Gastrocnemius medialis (tissue), 4 donors: ENCODE data around the gene NME8. TPM values are rescaled to one million over a fixed set of nuclear protein-coding genes. Genes with fewer than 3 reads are reported as not detected.

Experiments
- ATAC-seq, 2 donors: fragments of 150-250 bp; one replicate each; pipeline ENCODE4 v1.9.1; 2016
- DNase-seq, 2 donors: peaks; one replicate each; pipeline ENCODE4 v3.0.0-alpha.2; 2019
- H3K27ac ChIP-seq, 4 donors: fragments of 200-600 bp; sonication (generic); 1 replicate in 1 of 4; 2 replicates in 3 of 4; pipeline ENCODE4 v1.5.1; 2016 to 2018; ENCODE audit warnings: mild to moderate bottlenecking in 2 of 4, moderate library complexity in 1 of 4
- H3K27me3 ChIP-seq, 3 donors: fragments of 200-600 bp; sonication (generic) in 2 of 3; 1 replicate in 1 of 3; 2 replicates in 2 of 3; pipeline versions ENCODE4 v1.5.1 to v1.6.0; 2016 to 2019; ENCODE audit warnings: mild to moderate bottlenecking in 1 of 3, moderate library complexity in 1 of 3
- H3K36me3 ChIP-seq, 2 donors: fragments of 200-600 bp; sonication (generic) in 1 of 2; one replicate each; pipeline ENCODE4 v1.5.1; 2017 to 2018
- H3K4me1 ChIP-seq, 2 donors: fragments of 200-600 bp; sonication (generic) in 1 of 2; one replicate each; pipeline ENCODE4 v1.5.1; 2016 to 2017; ENCODE audit warnings: mild to moderate bottlenecking in 2 of 2
- H3K4me3 ChIP-seq, 4 donors: fragments of 200-600 bp; sonication (generic) in 3 of 4; 1 replicate in 1 of 4; 2 replicates in 3 of 4; pipeline ENCODE4 v1.5.1; 2016 to 2019; ENCODE audit warnings: mild to moderate bottlenecking in 2 of 4
- H3K9me3 ChIP-seq, 3 donors: fragments of 200-600 bp; sonication (generic) in 2 of 3; 1 replicate in 1 of 3; 2 replicates in 2 of 3; pipeline ENCODE4 v1.5.1; 2016 to 2019
- POLR2A ChIP-seq, 2 donors: fragments of 450-650 bp; IDR thresholded peaks; one replicate each; pipeline ENCODE4 v1.6.1; 2017; ENCODE audit warnings: antibody characterized with exemption in 2 of 2, mild to moderate bottlenecking in 2 of 2, moderate library complexity in 2 of 2
- in situ Hi-C, 4 donors: fragments of 200-750 bp; cut with MboI; loops; one replicate each; pipeline versions ENCODE4 v1.15.0 to v1.8.0; 2017; ENCODE audit warnings: low sequenced_read_pairs in 4 of 4
- intact Hi-C: fragments of 100-400 bp; cut with DNase I; formaldehyde crosslinking; loops from one replicate; pipeline ENCODE4 v1.15.1; 2023; ENCODE audit warnings: low total_unique reads
- total RNA-seq, 4 donors: library from RNA; depleted of rRNA; stranded (reverse); fragments of >200 nt; gene quantifications; one replicate each; pipeline versions ENCODE4 v1.1.0 to v1.2.3, GENCODE V29; 2016
- TF ChIP-seq, protein P1 (sequence below), 5 experiments: fragments of 450-650 bp in 3 of 5; fragments of 200-600 bp in 2 of 5; sonication (generic) in 2 of 5; IDR thresholded peaks in 4 of 5; conservative IDR thresholded peaks in 1 of 5; 1 replicate in 4 of 5; 2 replicates in 1 of 5; pipeline ENCODE4 v1.5.1; 2016 to 2019; ENCODE audit warnings: antibody characterized with exemption in 5 of 5, mild to moderate bottlenecking in 3 of 5, moderate library complexity in 3 of 5

NME8 gene
- total RNA-seq, 4 donors from 2014 or later = not detected

DNA sequence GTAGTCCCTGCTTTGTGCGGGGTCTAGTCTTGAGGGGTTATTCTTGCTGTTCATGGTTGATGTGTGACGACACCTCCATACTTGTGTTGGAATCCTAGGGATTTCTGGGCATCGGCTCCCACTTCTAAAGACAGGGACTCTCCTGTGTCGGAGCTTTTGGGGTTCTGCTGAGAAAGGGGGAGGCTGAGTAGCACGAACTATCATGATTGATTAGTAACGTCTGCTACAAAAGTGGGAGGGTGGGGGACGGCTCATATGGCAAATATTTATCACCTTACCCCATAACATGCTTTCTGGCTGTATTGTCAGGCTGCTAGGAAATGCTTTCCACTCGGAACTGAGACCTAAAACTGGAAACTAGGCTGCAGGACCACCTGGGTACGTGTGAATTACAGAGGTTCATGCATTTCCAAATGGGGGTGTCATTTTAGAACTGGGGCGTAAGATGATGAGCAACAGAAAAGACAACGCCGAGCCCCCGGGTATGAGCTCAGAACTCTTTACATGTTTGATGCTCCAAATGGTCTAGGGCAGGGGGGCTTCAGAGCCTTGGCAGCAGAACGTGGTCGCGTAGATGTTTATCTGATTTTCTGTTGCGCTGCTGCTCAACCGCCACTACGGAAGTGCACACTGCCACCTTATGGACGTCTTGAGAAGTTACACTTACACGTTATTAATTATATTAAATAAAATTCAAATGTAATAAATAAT lies 15.1 kb upstream of the NME8 start:
- Histone ChIP-seq H3K36me3 (no peaks in the 10 kb centered on the region), H3K27me3 (no peaks in the 10 kb centered on the region), H3K27ac (no peak overlapping the region), H3K9me3 (no peaks in the 10 kb centered on the region), H3K4me3 (peak overlapping the region; percentile 23 to 41 (median 37)), H3K4me1 (no peaks in the 10 kb centered on the region)
- TF ChIP-seq POLR2A (IDR thresholded peaks at IDR 0.05) = no peak
- TF ChIP-seq, protein P1, sequence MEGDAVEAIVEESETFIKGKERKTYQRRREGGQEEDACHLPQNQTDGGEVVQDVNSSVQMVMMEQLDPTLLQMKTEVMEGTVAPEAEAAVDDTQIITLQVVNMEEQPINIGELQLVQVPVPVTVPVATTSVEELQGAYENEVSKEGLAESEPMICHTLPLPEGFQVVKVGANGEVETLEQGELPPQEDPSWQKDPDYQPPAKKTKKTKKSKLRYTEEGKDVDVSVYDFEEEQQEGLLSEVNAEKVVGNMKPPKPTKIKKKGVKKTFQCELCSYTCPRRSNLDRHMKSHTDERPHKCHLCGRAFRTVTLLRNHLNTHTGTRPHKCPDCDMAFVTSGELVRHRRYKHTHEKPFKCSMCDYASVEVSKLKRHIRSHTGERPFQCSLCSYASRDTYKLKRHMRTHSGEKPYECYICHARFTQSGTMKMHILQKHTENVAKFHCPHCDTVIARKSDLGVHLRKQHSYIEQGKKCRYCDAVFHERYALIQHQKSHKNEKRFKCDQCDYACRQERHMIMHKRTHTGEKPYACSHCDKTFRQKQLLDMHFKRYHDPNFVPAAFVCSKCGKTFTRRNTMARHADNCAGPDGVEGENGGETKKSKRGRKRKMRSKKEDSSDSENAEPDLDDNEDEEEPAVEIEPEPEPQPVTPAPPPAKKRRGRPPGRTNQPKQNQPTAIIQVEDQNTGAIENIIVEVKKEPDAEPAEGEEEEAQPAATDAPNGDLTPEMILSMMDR (IDR thresholded peaks at IDR 0.05 in 4 of 5, conservative IDR thresholded peaks at IDR 0.05 in 1 of 5) = peak in 4 of 5 experiments; percentile 26 to 68 (median 54)
- intact Hi-C loops = loop anchor here (10.0 kb wide), 2 partner anchors 598 to 628 kb away; no protein-coding TSS in a partner anchor
- in situ Hi-C loops = loop anchor here in 3 of 4 donors (10.0 to 25.0 kb wide), 4 partner anchors 321 to 846 kb away; no protein-coding TSS in a partner anchor
- ATAC-seq (no peak), DNase-seq (peak in 1 of 2 donors; percentile 5)

- in situ Hi-C loops (loop anchor here in 3 of 4 donors (10.0 to 25.0 kb wide), 4 partner anchors 321 to 846 kb away; no protein-coding TSS in a partner anchor), intact Hi-C loops (loop anchor here (10.0 kb wide), 2 partner anchors 599 to 629 kb away; no protein-coding TSS in a partner anchor)
- no peaks in the 10 kb centered on the region for H3K9me3 ChIP-seq
- H3K27ac ChIP-seq = no peak overlapping the region
- H3K36me3 ChIP-seq = no peaks in the 10 kb centered on the region
- H3K4me3 ChIP-seq = no peak overlapping the region
- ATAC-seq (no peak), DNase-seq (no peak)
- H3K27me3 ChIP-seq = no peaks in the 10 kb centered on the region
- H3K4me1 ChIP-seq = no peaks in the 10 kb centered on the region
- TF ChIP-seq, protein P1 (IDR thresholded peaks at IDR 0.05 in 4 of 5, conservative IDR thresholded peaks at IDR 0.05 in 1 of 5) = peak in 1 of 5 experiments; percentile 2
- TF ChIP-seq POLR2A (IDR thresholded peaks at IDR 0.05) = no peak
These were observed 14.6 kb upstream of the NME8 start for GRCh38 chr7:37833818-37834146.

- intact Hi-C loops = no loop called here
- in situ Hi-C loops = no loop called here
- Histone ChIP-seq H3K4me3 (no peak overlapping the region), H3K9me3 (no peaks in the 10 kb centered on the region), H3K27ac (no peak overlapping the region), H3K4me1 (no peaks in the 10 kb centered on the region), H3K36me3 (no peaks in the 10 kb centered on the region), H3K27me3 (no peaks in the 10 kb centered on the region)
- DNase-seq (no peak), ATAC-seq (no peak)
- TF ChIP-seq, protein P1 (IDR thresholded peaks at IDR 0.05 in 4 of 5, conservative IDR thresholded peaks at IDR 0.05 in 1 of 5) = no peak
- no peak for TF ChIP-seq POLR2A (IDR thresholded peaks at IDR 0.05)
These were observed 5.1 kb downstream of the NME8 start for GRCh38 chr7:37853468-37853867.

DNA sequence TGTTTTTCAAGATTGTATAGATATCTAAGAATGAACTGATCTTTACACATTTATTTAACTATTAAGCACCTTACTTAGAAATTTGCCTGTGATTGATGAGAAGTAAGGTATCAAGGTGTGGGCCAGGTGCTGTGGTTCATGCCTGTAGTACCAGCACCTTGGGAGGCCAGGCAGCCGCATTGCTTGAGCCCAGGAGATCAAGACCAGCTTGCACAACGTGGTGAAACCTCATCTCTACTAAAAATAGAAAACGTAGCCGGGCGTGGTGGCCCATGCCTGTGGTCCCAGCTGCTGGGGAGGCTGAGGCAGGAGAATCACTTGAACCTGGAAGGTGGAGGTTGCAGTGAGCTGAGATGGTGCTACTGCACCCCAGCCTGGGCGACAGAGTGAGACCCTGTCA lies 33.7 kb downstream of the NME8 start:
- intact Hi-C loops = no loop called here
- ATAC-seq = no peak
- H3K4me3 ChIP-seq = no peak overlapping the region
- DNase-seq = no peak
- in situ Hi-C loops = no loop called here
- H3K36me3 ChIP-seq = no peaks in the 10 kb centered on the region
- TF ChIP-seq, protein P1 (IDR thresholded peaks at IDR 0.05 in 4 of 5, conservative IDR thresholded peaks at IDR 0.05 in 1 of 5) = no peak
- no peak for TF ChIP-seq POLR2A (IDR thresholded peaks at IDR 0.05)
- no peaks in the 10 kb centered on the region for H3K27me3 ChIP-seq
- H3K4me1 ChIP-seq = no peaks in the 10 kb centered on the region
- H3K27ac ChIP-seq = no peak overlapping the region
- no peaks in the 10 kb centered on the region for H3K9me3 ChIP-seq
